Measurements from ENCODE around the gene SHF.

Gene SHF

DNA sequence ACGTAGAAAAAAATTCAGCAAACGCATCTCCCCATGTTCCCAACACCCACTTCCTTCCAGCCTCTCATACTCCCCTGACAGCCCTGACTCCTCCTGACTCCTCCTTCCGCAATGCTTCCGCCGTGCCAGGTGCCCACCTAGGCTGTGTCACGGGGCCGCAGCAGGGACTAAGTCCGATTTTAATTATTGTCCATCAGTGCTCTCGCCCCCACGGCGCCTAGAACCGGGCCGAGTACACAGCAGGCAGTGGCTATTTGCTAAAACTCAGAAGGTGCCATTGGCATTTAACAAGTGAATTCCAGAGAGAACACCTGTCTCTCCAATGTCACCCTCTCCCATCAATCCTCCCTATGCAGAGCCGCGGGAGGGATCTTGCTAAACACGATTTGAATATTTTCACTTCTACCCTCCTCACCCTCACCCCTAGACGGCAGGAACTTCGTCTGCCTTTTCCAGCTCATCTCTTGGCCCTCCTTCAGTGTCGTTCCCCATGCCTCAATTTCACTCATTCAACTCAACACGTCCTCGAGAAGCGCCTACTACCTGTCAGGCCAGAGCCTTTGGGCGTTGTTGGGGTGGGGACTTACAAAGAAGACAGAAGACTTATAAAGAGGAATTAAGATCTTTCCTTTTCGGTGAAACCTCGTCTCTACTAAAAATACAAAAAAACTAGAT is 11.5 kb upstream of the SHF start:
- DNase-seq (ENCODE audit: low read depth) = peak; percentile 15

DNA sequence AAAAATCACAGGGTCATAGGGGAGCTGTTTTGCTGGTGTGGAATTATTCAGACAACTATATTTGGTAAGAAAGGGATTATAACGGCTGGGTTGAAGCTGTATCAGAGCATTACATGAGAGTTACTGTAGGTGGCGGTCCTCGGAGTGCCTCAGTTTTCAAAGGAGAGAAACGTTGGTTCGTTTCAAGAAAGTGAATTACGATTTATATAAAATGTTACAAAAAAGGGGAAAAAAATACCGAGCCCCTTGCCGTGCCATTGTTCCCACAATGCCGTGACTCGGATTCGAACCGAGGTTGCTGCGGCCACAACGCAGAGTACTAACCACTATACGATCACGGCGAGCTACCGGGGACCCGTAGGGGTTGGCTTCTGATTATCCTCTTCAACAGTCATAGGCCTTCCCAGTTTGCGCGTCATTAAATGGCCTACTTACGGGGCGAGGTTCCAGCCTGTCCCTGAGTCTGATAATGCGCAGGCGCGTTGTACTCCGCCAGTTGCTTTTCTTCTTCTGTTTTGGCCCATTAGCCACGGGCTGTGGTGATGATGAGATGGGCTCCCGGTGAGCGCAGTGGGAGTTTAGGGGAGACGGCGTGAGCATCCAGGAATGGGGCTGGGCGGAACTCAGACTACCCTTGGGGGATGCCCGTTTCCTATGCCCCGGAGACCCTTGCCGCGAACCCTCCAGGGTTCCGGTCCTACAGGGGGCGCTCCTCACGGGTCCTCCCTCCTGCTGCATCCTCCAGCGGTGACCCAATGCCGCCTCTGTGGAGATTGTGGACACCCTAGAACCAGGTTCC is 10.8 kb upstream of the SHF start:
- peak; percentile 98 for DNase-seq (ENCODE audit: low read depth)

DNA sequence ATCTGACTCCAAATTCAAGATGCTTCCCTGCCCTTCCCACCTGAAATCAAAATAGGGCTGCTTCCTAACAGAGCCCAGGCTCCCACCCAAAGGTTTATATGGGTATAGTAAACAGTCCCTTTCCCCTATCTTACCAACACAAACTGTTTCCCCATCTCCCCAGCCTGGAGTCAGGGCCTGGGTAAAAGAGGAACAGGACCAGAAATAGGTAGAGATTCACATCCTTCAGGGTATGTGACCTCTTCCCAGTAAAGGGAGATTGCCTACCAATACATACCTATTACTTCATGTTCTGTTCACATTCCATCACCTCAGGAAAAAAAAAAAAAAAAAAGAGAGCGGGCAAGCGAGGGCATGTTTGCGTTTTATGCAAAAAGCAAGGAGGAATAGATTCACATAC is 9.7 kb upstream of the SHF start:
- DNase-seq (ENCODE audit: low read depth) = no peak

DNA sequence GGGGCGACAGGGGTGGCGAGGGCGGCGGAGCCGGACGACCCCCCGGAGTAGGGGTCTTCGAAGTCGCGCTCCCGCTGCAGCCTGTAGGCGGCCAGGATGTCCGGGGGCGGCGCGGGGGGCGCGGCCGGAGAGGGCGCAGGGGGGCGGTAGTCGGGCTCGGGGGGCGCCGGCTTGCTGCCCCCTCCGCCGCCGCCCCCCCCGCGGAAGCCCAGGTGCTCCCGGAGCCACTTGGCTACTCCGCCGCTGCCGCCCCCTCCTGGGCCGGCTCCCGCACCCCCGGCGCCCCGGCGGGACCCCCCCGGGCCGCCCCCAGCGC is 230 bp downstream of the SHF start:
- DNase-seq (ENCODE audit: low read depth) = no peak

DNA sequence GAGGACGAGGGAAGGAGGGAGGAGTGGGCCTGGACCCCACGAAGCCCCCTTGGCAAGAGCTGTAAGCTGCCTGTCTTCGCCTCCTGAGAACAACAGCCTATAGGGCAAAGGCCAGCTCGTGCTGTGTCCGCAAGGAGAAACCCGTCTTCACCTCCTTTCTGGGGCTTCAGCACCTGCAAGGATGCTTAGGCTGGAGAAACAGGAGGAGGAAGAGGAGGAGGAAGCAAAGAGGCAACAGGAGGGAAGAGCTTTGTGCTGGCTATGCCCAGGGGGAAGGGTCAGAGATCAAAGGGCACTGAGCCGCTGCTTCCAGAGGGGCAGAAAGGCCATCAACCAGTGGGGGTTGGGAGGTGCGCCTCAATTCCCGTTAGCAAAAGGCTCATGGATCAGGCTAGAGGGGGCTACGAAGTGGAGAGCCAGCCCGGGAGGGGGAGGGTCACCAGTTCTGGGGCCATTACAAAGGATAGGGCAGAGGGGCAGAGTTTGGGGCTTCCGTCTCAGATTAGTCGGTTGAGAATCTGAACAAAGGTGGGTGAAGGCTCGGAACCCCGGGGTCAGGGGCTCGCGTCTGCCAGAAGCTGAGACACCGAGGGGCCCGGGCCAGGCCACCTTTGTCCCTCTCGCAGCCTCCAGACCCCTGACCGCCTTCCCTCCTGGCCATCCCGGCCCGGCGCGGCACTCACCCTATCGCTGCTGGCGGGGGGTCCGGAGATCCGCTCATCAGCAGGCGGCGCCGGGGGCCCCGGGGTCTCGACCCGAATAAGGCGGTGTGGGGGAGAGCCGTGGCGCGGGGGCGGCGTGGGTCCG is 792 bp downstream of the SHF start:
- DNase-seq (ENCODE audit: low read depth) = no peak

DNA sequence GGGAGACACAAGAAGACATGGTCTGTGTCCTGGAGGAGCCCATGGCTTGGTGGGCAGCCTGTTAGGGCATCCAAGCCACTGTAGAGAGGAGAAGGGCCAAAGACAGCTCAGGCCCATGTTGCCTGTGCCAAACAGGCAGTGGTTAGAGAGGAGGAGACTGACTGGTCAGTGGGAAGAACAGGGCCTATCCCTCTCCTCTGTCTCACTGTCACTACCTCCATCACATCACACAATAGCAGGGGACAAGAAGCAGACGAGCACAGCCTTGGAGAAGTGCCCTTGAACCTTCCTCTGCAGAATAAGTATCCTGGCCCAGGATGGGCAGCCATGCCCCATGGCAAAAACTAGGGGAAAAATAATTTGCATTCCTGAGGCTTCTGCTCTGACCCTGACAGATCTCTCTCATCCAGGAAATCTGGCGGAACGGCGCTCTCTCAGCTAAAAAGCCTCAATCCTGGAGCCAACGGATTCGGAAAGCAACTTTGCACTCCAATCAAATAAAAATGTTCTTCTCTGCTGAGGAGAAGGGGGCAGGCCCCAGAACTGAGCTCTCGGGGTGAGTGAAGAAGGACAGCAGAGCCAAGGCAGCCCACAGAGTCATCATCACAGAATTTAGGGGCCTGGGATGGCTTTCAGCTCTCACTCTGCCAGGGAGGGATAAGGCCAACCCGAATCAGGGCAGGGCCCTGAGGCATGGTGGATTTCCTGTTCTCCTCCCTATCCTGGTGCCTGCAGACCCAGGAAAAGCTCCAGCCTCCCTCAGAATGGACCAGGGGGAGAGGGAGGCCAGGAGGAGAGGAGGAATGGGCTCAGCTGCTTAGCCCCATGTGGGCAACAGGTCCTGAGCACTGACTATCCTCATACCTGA is 1.6 kb downstream of the SHF start:
- peak; percentile 61 for DNase-seq (ENCODE audit: low read depth)

DNA sequence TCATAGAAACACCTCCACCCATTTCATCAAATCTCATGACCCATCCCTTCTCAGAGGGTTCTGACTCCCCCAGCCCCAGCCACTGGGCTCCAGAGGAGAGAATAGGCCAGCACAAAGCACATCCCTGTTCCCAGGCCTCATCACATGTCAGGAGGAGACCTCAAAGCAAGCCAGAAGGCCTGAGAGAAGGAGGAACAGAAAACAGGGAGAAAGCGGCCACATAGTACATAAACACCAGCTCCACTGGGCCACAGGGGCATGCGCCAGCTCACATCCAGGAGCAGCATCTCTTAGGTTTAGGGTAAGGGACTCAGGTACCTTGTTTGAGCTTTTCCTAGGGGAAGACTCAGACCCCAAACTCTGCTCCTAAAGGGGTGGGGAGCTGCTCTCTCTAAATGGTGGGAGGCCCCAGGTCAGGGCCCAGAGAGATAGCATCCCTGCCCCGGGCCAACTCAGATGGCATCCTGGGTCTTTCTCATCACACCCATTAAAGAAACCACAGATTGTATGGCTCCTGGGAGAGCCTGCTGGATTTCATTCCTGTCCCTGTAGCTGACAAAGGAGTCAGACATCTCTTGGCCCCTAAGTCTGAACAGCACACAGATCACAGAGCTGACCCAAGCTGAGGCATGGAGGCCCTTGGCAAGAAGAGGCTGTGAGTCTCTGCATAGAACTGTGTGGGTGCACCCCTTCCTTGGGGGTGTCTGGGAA is 2.5 kb downstream of the SHF start:
- no peak for DNase-seq (ENCODE audit: low read depth)

DNA sequence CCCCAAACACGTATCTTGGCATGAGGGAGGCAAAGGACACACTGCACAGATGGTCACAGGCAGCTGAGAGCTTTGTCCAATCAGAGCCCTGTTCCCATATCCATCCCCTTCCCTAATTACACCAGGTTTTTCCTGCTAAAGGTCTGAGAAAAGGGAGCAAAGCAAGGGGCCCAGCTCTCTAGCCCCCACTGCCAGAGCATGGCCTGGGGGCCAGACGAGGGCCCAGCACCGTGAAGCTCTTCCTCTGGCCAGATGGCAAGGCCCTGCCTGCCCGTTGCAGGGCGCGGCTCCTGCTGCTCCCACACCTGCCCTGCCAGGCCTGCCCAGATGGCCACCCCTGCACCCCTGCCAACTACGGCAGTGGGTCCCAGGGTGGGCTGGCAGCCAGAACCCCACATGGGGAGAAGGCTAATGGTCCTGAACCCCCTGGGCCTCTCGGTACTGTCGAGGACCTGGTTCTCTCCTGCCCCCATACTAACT is 3.2 kb downstream of the SHF start:
- no peak for DNase-seq (ENCODE audit: low read depth)

DNA sequence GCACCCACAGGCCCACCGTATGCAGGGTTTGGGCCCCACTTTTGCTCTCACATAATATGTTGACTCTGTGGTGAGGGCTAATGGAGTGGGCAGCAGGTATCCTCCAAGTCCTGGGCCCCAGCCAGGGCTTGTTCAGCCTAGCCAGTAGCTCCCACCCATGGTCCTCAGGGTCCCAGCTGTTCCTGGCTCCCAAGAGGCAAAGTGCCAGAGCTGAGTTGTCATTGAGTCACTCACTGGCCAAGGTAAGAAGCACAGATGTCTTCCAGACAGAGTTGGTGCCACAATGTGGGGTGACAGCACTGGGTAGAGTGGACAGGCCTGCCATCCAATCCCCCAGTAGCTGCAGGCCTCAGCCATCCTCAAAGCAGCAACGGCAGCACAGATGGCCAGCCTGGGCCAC is 4.3 kb downstream of the SHF start:
- DNase-seq (ENCODE audit: low read depth) = no peak

DNA sequence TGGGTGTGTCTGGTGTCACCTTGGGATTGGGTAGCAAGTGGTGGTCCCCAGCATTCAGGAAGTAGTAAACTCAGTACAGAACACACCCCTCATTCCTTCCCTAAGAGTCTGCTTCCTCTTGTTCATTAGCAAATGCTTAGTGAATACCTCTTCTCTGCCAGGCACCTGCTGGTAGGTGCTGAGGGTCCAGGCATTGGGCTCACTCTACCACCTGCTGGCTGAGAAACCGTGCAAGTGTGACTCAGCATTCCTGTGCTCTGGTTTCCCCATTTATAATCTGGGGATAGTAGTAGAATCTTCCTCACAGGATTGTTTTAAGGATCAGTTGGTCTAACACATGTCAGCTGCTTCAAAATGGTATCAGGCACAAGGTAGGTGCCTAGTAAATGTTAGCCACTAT is 4.8 kb downstream of the SHF start:
- no peak for DNase-seq (ENCODE audit: low read depth)

DNA sequence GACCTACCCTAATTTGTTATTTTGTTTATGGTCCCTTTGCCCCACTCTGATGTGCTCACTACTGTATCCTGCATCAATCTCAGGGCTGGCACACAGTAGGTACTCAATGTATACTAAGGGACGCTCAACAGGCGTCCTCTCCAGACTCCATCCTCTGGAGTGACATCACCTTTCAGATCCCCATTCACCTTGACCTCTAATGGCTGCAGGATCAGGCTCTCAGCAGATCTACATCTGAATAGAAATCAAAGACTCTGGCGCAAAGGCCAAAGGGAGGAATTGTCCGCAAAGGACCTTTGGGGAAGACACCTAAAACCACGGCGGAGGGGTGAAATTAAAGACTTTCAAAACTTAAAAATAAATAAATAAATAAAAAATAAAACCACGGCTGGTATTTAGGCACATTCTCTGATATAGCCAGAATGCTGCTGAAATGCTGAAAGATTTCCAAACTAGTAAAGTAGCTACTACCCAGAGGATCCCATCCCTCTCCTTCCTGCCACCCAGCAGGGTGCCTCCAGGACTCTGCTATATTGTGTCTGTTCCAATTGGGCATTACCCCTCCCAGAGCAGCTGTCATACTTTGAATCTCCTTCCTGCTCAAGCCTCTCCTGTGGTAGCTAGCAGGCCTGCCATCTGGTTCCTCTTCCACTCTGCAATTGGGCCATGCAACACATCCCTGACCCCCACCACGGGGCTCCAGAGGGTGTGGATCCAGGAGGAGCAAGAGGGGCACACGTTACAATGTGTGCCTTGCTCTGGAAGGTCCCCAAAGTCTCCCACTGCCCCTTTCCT is 6.1 kb downstream of the SHF start:
- DNase-seq (ENCODE audit: low read depth) = peak; percentile 18

DNA sequence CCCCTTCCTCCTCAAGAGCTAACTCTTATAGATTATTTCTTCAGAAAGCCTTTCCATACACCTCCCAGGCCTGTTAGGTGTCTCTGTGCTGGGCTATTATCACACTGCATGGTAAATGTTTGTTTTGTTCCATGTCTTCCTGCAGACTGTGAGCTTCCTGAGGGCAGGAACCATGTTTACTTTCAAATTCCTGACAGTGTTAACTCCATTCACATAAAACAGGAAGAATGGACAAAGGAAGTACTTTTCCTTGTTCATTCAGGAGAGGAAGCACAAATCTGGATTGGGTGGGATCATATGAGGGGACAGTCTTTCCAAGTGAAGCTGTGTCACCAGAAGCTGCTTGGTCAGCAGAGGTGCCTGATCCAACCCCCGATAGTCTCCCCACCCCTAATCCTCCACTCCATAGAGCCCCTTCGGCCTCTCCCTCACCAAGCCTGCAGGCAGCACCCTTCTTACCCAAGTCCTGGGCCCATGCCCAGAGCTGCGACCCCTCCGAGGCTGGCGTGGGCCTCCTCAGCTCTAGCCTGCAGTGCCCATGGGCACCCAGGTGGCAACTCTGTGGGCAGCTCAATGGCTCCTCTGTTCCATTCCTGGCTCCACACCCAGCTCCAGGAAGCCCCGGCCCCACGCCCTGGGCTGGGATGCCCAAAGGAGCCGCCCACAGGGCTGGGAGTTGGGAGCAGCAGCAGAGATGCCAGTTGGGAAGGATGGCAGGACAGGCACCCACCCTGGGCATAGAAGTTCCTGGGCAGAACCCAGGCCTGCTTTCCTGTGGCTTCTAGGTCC is 6.9 kb downstream of the SHF start:
- no peak for DNase-seq (ENCODE audit: low read depth)

DNA sequence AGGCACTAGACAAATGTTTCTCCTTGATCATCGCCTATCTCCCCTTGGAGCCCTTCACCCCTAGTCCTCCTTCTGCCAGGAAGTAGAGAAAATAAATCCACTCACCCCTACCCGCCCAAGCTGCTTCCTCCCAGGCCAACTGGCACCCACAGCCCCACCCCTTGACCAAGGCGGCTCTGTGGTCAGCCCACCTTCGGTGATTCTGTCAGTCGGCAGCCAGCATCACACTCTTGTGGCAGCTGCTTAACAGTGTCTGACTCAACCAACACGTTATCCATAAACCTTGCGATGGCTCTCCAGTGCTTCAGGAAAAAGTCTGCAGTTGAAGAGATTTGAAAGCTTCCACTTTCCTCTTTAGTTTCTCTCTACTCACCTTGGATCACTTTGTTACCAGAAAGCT is 7.6 kb downstream of the SHF start:
- no peak for DNase-seq (ENCODE audit: low read depth)

DNA sequence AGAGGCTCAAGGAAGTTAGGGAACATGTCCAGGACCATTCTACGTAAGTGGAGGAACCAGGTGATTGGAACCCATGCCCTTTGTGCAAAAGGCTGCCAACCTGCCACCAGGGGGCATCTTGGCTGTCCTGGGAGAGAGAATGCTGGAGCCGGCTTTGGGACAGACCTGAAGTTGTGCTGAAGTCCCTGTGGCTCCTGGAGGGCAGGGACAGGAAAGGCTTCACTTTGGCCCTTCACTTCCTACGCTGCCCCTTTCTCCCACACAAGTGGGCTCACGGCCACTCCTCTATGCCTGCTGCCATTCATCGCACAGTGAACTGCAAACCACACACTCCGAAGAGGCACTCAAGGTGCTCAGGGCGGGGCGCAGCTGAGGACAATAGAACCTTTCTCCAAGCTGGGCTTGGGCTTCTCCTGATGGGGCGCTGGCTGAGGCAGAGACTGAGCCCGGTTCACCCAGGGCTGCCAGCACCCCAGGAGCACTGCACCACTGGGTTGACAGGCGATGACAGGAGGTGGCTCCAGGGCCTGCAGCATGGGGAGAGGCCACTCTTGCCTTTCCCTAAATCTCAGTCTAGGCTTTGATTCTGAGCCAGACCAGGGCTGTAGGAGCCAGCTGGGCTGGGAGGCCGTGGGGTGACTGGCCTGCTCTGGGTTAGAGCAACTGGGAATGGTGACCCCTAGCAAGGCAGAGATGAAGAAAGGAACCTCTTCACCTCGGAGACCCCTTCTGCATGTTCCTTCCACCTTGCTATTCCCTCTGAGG is 8.4 kb downstream of the SHF start:
- peak; percentile 22 for DNase-seq (ENCODE audit: low read depth)

DNA sequence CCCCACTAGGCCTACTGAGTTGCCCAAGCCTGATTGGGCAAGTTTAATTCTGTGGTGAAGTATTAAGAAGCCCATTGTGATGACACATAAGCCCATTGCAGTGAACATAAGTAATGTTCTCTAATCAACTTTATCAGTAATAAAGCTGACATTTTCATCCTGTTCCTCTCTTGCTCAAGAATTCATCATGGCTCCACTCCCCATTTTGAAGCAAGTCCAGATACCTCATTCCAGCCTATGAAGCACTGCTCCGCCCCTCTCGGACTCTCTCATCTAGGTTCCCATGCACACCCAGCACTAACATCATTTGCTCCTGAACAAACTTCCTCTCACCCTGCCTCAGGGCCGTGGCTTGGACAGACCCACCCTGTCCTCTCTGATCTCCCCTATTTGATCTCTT is 10.5 kb downstream of the SHF start:
- no peak for DNase-seq (ENCODE audit: low read depth)

DNA sequence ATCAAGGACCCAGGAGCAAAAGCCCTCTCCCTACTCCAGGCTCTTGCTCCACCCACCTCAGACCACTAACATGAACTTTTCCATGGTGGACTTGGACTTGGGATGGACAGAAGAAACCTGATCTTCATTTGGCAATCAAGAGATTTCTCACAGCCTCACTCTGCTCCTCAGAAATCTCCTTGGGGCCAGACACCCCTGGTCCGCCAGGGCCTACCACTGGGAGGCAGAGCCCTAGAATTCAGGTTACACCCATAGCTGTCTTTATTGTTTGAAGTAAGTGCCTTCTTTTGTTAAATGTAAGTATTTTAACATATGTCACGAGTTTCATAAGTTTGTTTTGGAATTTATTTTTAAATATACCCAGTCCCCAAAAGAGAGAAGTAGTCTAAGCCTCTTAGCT is 13.2 kb downstream of the SHF start:
- no peak for DNase-seq (ENCODE audit: low read depth)

DNA sequence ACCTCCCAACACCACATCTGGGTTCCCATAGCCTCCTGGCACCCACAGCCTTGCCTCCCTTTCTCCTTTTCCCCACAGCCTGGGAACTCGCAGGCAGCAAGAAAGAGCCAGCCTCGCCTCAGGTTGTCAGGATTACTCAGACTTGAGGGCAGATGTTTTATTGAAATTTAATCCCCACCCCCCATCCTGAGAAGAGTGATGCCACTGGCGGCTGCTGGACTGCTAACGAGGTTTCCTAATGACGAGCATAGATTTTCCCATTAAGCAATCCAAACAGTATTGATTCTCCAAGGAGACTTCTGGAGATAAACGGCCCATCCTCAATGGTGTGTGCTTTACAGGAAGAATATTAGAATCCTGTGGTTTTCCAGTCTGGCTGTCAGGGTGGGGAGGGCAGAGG is 13.7 kb downstream of the SHF start:
- no peak for DNase-seq (ENCODE audit: low read depth)

DNA sequence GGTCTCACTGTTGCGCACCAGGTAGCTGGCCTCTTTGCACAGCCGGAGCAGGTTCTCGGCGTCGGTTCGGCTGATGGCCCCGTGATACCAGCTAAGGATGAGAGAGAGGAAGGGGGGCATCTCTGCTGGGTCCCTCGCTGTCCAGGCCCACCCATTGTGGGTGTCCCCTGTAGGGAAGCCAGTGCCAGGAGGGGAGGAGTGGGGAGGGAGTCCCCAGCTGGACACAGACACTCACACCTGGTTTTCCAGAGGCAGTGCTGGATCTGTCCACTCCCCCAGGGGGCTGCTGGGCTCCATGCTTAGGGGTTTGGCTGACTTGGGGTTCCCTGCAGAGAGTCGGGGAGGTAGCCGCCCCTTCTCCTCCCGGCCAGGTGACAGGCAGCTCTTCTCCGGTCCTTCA is 15.9 kb downstream of the SHF start:
- no peak for DNase-seq (ENCODE audit: low read depth)

All from EH (cell line).